C4-2B (cell line): ENCODE data around the gene PNPLA2.

ENCODE experiments used
- CTCF ChIP-seq: fragments of 450-650 bp; conservative IDR thresholded peaks from 2 replicates; pipeline ENCODE4 v1.5.1; 2017; ENCODE audit warnings: mild to moderate bottlenecking
- ZFX ChIP-seq: fragments of 450-650 bp; IDR thresholded peaks from 2 replicates; pipeline ENCODE4 v1.6.1; 2017

- TF ChIP-seq CTCF (no peak), ZFX (no peak)
Measured at GRCh38 chr11:871472-871871, 52.8 kb downstream of the PNPLA2 start.
